Esophagus muscularis mucosa (tissue), 4 donors: ENCODE data around the gene RALY. TPM values are rescaled to one million over a fixed set of nuclear protein-coding genes. Genes with fewer than 3 reads are reported as not detected.

Source experiments
- DNase-seq: peaks from one replicate; pipeline ENCODE4 v3.0.0-alpha.2; 2017; ENCODE audit errors: extremely low spot score
- H3K27ac ChIP-seq, 4 donors: fragments of 200-600 bp; sonication (generic); replicated peaks in 1 of 4; 1 replicate in 3 of 4; 2 replicates in 1 of 4; pipeline ENCODE4 v1.5.1; 2016 to 2019; ENCODE audit warnings: mild to moderate bottlenecking in 1 of 4
- H3K27me3 ChIP-seq, 4 donors: fragments of 200-600 bp; sonication (generic); one replicate each; pipeline versions ENCODE4 v1.5.1 to v1.6.0; 2016 to 2019
- H3K36me3 ChIP-seq, 4 donors: fragments of 200-600 bp; sonication (generic); one replicate each; pipeline ENCODE4 v1.5.1; 2016 to 2019
- H3K4me1 ChIP-seq, 4 donors: fragments of 200-600 bp; sonication (generic); one replicate each; pipeline ENCODE4 v1.5.1; 2016 to 2019
- H3K4me3 ChIP-seq, 4 donors: fragments of 200-600 bp; sonication (generic); 1 replicate in 2 of 4; 2 replicates in 2 of 4; pipeline ENCODE4 v1.5.1; 2016 to 2019; ENCODE audit warnings: mild to moderate bottlenecking in 4 of 4, moderate library complexity in 1 of 4
- H3K9me3 ChIP-seq, 4 donors: fragments of 200-600 bp; sonication (generic); 1 replicate in 3 of 4; 2 replicates in 1 of 4; pipeline ENCODE4 v1.5.1; 2016 to 2019
- EP300 ChIP-seq: sonication (generic); formaldehyde crosslinking; IDR thresholded peaks from one replicate; pipeline ENCODE4 v1.6.1; 2017; ENCODE audit warnings: antibody characterized with exemption
- POLR2A ChIP-seq: fragments of 450-650 bp; IDR thresholded peaks from one replicate; pipeline ENCODE4 v1.6.1; 2017; ENCODE audit warnings: antibody characterized with exemption, moderate library complexity, mild to moderate bottlenecking, low read depth
- POLR2AphosphoS5 ChIP-seq, 2 donors: sonication (generic); formaldehyde crosslinking; IDR thresholded peaks; one replicate each; pipeline ENCODE4 v1.6.1; 2017; ENCODE audit warnings: antibody characterized with exemption in 2 of 2
- WGBS: methylation state at CpG from one replicate; pipeline ENCODE4 v1.1.5; 2018; 5-methylcytosine and 5-hydroxymethylcytosine counted together
- intact Hi-C: fragments of 100-400 bp; cut with DNase I; formaldehyde crosslinking; loops from one replicate; pipeline ENCODE4 v1.15.1; 2023
- total RNA-seq, 4 donors: library from RNA; depleted of rRNA; stranded (reverse); fragments of >200 nt; gene quantifications; one replicate each; pipeline versions ENCODE4 v1.1.0 to v1.2.1, GENCODE V29; 2016
- TF ChIP-seq, protein P1 (sequence below), 3 experiments: fragments of 200-600 bp in 2 of 3; fragments of 450-650 bp in 1 of 3; sonication (generic) in 2 of 3; IDR thresholded peaks; one replicate each; pipeline ENCODE4 v1.5.1; 2017 to 2019; ENCODE audit warnings: antibody characterized with exemption in 3 of 3, mild to moderate bottlenecking in 2 of 3, moderate library complexity in 1 of 3

Gene RALY
- total RNA-seq, 4 donors from 2014 or later: 114 to 121 (median 117) TPM

DNA sequence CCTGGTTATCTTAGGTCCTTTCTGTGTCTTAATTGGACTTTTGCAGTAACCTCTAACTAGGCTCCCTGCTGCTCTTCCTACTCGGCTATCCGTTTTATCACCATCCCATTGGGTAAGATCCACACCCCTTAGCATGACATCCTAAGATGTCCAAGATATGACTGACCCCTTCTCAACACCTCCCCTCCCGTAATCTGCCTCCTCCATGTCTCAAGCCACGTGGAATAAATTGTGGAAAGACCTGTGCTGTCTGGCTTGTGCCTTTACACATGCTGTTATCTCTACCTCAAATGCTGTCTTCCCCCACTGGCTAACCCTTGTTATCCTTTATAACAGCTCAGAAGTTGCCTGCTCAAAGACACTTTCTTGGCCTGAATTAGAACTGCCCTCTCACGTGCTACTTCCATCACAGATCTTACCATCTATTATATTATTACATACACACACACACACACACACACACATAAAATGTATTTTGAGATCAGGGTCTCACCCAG lies 91.9 kb downstream of the RALY start:
- H3K27me3 ChIP-seq: no peaks in the 10 kb centered on the region
- no peak overlapping the region for H3K4me3 ChIP-seq
- intact Hi-C loops: no loop called here
- no peak overlapping the region for H3K27ac ChIP-seq
- no peaks in the 10 kb centered on the region for H3K9me3 ChIP-seq
- no peak for DNase-seq
- H3K36me3 ChIP-seq: peaks cover 36 to 84% (median 71%) of the 10 kb centered on the region in 4 donors
- TF ChIP-seq, protein P1, sequence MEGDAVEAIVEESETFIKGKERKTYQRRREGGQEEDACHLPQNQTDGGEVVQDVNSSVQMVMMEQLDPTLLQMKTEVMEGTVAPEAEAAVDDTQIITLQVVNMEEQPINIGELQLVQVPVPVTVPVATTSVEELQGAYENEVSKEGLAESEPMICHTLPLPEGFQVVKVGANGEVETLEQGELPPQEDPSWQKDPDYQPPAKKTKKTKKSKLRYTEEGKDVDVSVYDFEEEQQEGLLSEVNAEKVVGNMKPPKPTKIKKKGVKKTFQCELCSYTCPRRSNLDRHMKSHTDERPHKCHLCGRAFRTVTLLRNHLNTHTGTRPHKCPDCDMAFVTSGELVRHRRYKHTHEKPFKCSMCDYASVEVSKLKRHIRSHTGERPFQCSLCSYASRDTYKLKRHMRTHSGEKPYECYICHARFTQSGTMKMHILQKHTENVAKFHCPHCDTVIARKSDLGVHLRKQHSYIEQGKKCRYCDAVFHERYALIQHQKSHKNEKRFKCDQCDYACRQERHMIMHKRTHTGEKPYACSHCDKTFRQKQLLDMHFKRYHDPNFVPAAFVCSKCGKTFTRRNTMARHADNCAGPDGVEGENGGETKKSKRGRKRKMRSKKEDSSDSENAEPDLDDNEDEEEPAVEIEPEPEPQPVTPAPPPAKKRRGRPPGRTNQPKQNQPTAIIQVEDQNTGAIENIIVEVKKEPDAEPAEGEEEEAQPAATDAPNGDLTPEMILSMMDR (IDR thresholded peaks at IDR 0.05): no peak
- TF ChIP-seq POLR2A: no peak
- no peak for TF ChIP-seq POLR2AphosphoS5 (IDR thresholded peaks at IDR 0.05)
- no peak for TF ChIP-seq EP300
- 87% methylated on average over 5 of the region's 5 CpGs for WGBS
- H3K4me1 ChIP-seq: peaks cover 18 to 32% (median 24%) of the 10 kb centered on the region in 4 donors

DNA sequence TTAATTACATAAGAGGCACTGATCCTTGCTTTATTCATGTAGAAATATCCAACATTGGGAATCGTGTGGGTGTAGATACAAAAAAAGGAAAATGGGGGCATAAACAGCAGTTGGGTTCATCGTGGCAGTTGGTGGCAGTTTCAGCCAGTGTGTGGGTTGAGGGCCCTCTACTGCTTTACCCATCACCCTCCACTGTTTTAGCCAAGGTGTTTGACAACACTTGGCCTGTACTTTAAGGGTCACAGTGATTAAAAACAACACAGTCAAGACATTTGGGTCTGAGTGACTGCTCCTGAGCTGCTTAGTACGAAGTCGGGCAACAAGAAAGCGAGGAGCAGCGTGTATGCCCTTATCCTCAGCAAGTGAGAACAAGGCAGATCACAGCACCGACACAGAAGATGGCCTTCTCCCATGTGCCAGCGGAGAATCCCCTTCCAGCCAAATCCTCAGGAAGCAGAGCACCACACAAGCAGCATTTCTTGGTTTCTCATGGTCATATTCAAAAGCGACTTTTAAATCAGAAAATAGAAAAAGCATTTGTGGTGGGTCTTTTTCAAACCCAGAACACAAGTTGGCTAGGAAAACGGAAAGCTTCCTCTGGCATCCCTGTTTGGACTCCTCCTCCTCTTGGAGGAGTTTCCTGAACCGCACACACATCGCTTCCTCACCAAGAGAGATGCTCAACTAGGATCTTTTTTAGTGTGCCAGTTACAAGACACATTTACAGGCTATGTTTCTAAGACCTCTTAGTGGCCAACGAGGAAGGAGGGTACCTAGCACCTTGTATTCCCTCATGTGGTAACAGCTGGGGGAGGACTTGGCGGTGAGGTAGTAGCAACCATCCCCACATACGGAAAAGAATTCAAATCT lies 94.8 kb downstream of the RALY start:
- H3K4me3 ChIP-seq: no peak overlapping the region

DNA sequence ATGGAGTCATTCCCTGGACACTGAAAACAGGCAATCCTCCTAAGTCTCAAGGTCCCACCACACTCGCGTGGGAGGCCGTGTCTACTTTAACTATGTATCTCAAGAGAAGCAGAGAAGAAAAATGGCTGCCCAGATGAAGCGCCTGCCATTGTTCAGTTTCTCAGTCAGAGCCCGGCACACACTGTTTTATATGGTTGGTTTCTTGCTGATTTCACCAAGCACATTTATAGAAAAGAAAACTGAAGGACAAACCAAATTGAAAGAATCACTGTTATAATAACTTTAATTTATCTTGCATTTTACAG lies 95.4 kb downstream of the RALY start:
- Histone ChIP-seq H3K4me1 (peaks cover 0 to 17% (median 2%) of the 10 kb centered on the region in 4 donors), H3K27ac (no peak overlapping the region), H3K9me3 (no peaks in the 10 kb centered on the region), H3K27me3 (no peaks in the 10 kb centered on the region), H3K4me3 (no peak overlapping the region), H3K36me3 (peaks cover 64 to 100% (median 90%) of the 10 kb centered on the region in 4 donors)
- 87% methylated on average over 5 of the region's 5 CpGs for WGBS
- TF ChIP-seq EP300: no peak
- TF ChIP-seq POLR2A: no peak
- TF ChIP-seq POLR2AphosphoS5 (IDR thresholded peaks at IDR 0.05): no peak
- TF ChIP-seq, protein P1 (IDR thresholded peaks at IDR 0.05): no peak
- DNase-seq: no peak
- intact Hi-C loops: no loop called here

More for the DNA sequence above, 94.8 kb downstream of the RALY start:
- H3K36me3 ChIP-seq: peaks cover 59 to 95% (median 84%) of the 10 kb centered on the region in 4 donors
- 84% methylated on average over 14 of the region's 15 CpGs for WGBS
- intact Hi-C loops: no loop called here
- TF ChIP-seq POLR2A (no peak), POLR2AphosphoS5 (IDR thresholded peaks at IDR 0.05) (no peak), EP300 (no peak)
- TF ChIP-seq, protein P1 (IDR thresholded peaks at IDR 0.05): no peak
- no peaks in the 10 kb centered on the region for H3K27me3 ChIP-seq
- H3K4me1 ChIP-seq: peaks cover 5 to 21% (median 8%) of the 10 kb centered on the region in 4 donors
- no peak overlapping the region for H3K27ac ChIP-seq
- DNase-seq: no peak
- H3K9me3 ChIP-seq: no peaks in the 10 kb centered on the region

GRCh38 chr20:34089655-34090345 lies 96.1 kb downstream of the RALY start:
- Histone ChIP-seq H3K27me3 (no peaks in the 10 kb centered on the region), H3K9me3 (no peaks in the 10 kb centered on the region), H3K27ac (no peak overlapping the region), H3K4me3 (no peak overlapping the region), H3K36me3 (peaks cover 70 to 100% (median 92%) of the 10 kb centered on the region in 4 donors), H3K4me1 (peaks cover 0 to 16% (median 0%) of the 10 kb centered on the region in 4 donors)
- no peak for DNase-seq
- WGBS: 88% methylated on average over 13 of the region's 13 CpGs
- intact Hi-C loops: no loop called here
- TF ChIP-seq POLR2A: no peak
- TF ChIP-seq EP300: no peak
- TF ChIP-seq POLR2AphosphoS5 (IDR thresholded peaks at IDR 0.05): no peak
- TF ChIP-seq, protein P1 (IDR thresholded peaks at IDR 0.05): no peak
